Thoracic aorta (tissue), 2 donors: Measurements from ENCODE around the gene AURKAIP1. TPM values are rescaled to one million over a fixed set of nuclear protein-coding genes. Genes with fewer than 3 reads are reported as not detected.
A peak's percentile ranks its signal among the peaks of the same experiment; 100 is the strongest.

Experiments used
- ATAC-seq: fragments of 150-250 bp; one replicate; pipeline ENCODE4 v1.8.0; 2017; ENCODE audit warnings: low read depth; ENCODE audit not compliant: insufficient number of reproducible peaks, low FRiP score
- DNase-seq: peaks from one replicate; pipeline ENCODE4 v3.0.0-alpha.2; 2020; ENCODE audit warnings: low spot score
- H3K27ac ChIP-seq, 2 donors: fragments of 200-600 bp; sonication (generic); 1 replicate in 1 of 2; 2 replicates in 1 of 2; pipeline ENCODE4 v1.5.1; 2016; ENCODE audit warnings: mild to moderate bottlenecking in 2 of 2, moderate library complexity in 2 of 2
- H3K27me3 ChIP-seq: fragments of 200-600 bp; sonication (generic); replicated peaks from 2 replicates; pipeline ENCODE4 v1.6.0; 2016; ENCODE audit warnings: mild to moderate bottlenecking; ENCODE audit not compliant: insufficient read depth
- H3K36me3 ChIP-seq: fragments of 200-600 bp; sonication (generic); one replicate; pipeline ENCODE4 v1.5.1; 2016
- H3K4me1 ChIP-seq, 2 donors: fragments of 200-600 bp; sonication (generic); 1 replicate in 1 of 2; 2 replicates in 1 of 2; pipeline versions ENCODE4 v1.5.1 to v1.6.0; 2016; ENCODE audit warnings: low read depth in 2 of 2, mild to moderate bottlenecking in 1 of 2; ENCODE audit not compliant: control insufficient read depth in 1 of 2
- H3K4me3 ChIP-seq: fragments of 200-600 bp; sonication (generic); 2 replicates; pipeline ENCODE4 v1.5.1; 2016; ENCODE audit warnings: mild to moderate bottlenecking
- H3K9me3 ChIP-seq: fragments of 200-600 bp; sonication (generic); 2 replicates; pipeline ENCODE4 v1.5.1; 2016
- total RNA-seq, 2 donors: library from RNA; depleted of rRNA; stranded (reverse); fragments of >200 nt; gene quantifications; one replicate each; pipeline versions ENCODE4 v1.1.0 to v1.2.3, GENCODE V29; 2016
- TF ChIP-seq, protein P1 (sequence below): fragments of 200-600 bp; sonication (generic); IDR thresholded peaks from one replicate; pipeline ENCODE4 v1.5.1; 2019; ENCODE audit warnings: antibody characterized with exemption

AURKAIP1 gene
- total RNA-seq, 2 donors from 2014 or later, result 43.5 to 94.5 TPM

DNA sequence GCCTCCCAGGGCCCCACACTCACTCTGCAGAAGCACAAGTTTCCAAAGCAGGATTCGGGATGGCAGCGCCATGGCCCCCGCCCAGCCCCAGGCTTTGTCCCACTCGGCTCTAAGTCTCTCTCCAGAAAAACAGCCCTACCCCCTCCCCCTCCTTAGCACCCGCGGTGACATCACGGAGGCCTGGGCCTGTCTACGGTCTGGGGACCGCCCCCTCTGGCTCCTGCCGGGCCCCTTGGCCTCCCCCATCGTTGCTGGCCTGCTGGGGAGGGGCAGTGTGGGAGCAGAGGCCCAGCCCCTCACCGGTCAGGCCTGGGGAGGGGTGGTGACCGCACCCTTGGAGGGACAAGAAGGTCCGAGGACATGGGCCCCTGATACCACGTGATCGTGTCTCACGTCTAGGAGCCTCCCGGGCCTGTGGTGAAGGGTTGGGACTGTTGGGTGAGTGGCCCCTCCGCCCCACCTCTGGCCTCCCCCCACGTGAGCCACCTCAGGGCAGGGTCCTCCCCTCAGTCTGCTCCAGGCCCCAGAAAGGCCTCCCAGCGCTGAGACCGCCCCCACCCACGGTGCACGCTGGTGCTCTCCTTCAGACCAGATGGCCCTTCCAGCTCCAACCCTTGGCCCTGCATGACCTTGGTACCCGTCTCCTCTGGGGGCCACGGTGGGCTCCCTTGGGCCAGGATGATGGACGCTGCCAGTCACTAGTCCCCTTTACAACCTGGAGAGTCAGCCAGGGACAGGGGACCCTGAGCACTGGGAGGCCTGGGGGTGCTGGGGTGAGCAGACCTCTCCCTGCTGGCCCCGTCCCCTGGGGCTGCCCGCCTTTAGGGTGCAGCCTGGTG lies 16.4 kb downstream of the AURKAIP1 start, which contains the start of gene MXRA8:
Gene MXRA8, minus strand, starts transcription at position 123 of the 839 bp plus-strand sequence. Its CDS starts 51 bp downstream, at position 72.
- peak; percentile 37 for DNase-seq
- H3K4me3 ChIP-seq, result peak within 1 kb of the TSS; percentile 87
- H3K9me3 ChIP-seq, result no peaks in the 10 kb centered on the region
- H3K27ac ChIP-seq, result peak within 1 kb of the TSS; percentile 97 to 99
- peak; percentile 50 for ATAC-seq
- H3K27me3 ChIP-seq, result no peaks in the 10 kb centered on the region
- H3K36me3 ChIP-seq, result peaks cover 9% of the 10 kb centered on the region
- TF ChIP-seq, protein P1, sequence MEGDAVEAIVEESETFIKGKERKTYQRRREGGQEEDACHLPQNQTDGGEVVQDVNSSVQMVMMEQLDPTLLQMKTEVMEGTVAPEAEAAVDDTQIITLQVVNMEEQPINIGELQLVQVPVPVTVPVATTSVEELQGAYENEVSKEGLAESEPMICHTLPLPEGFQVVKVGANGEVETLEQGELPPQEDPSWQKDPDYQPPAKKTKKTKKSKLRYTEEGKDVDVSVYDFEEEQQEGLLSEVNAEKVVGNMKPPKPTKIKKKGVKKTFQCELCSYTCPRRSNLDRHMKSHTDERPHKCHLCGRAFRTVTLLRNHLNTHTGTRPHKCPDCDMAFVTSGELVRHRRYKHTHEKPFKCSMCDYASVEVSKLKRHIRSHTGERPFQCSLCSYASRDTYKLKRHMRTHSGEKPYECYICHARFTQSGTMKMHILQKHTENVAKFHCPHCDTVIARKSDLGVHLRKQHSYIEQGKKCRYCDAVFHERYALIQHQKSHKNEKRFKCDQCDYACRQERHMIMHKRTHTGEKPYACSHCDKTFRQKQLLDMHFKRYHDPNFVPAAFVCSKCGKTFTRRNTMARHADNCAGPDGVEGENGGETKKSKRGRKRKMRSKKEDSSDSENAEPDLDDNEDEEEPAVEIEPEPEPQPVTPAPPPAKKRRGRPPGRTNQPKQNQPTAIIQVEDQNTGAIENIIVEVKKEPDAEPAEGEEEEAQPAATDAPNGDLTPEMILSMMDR, result no peak
- H3K4me1 ChIP-seq, result peaks cover 32 to 63% of the 10 kb centered on the region in 2 donors

DNA sequence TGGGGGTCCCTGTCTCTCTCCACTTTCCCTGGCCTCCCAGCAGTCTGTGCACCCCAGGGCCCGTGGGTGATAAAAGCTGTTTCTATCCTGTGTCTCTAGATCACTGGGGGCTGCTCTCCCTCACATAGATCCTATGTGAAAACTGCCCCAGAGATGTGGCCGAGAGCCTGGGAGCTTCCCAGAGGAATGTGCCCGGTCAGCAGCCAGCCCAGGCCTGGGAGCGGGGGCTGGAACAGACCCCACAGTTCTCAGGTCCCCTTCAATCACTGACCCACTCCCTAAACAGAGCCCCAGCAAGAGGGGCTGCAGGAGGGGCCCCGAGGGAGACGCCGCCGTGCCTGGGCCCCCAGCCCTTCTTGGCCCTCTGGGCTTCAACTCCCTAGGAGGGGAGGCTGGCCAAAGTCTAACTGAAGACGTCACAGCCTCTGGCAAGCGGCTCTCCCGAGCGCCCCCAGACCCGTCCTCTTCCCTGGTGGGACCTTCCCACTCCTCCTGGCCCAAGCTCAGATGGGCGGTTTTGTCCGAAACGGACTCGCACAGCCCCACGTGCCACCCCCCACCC lies 17.1 kb downstream of the AURKAIP1 start:
- TF ChIP-seq, protein P1, result no peak
- Histone ChIP-seq H3K4me1 (peaks cover 32 to 70% of the 10 kb centered on the region in 2 donors), H3K27me3 (no peaks in the 10 kb centered on the region)

DNA sequence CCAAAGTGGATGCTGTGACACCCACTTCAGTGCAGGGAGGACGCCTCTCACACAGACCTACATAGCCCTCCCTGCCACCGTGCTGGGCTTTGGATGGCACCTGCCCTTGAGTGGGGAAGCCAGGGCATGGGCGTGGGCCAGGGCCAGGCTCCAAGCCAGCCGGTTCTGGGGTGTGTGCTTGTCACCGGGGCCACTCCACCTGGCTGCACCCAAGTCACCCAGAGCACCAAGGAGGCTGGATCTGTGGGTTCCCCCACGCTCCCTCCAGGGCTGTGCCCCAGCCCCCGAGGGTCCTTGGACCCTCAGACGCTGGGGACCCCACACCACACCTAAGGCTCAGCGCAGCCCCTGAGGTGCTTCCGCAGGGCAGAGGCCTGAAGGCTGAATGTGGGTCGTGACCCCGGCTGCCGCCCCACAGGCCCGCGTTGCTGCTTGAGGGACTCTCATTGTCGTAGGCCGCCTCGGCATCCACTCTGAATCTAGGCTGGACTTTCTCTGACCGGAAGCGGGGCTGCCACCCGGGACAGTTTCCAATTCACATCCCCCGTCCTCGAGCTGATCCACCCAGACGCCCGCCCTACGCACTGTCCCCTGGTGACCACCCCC lies 18.1 kb downstream of the AURKAIP1 start:
- H3K36me3 ChIP-seq, result peaks cover 12% of the 10 kb centered on the region
- peak overlapping the region; percentile 97 to 99 for H3K27ac ChIP-seq
- no peak for ATAC-seq
- H3K4me1 ChIP-seq, result peaks cover 32 to 74% of the 10 kb centered on the region in 2 donors
- peak overlapping the region; percentile 87 for H3K4me3 ChIP-seq
- DNase-seq, result no peak
- no peaks in the 10 kb centered on the region for H3K27me3 ChIP-seq
- TF ChIP-seq, protein P1, result no peak
- H3K9me3 ChIP-seq, result no peaks in the 10 kb centered on the region

More for the DNA sequence above, 17.1 kb downstream of the AURKAIP1 start:
- Histone ChIP-seq H3K27ac (peak overlapping the region; percentile 97 to 99), H3K9me3 (no peaks in the 10 kb centered on the region), H3K4me3 (peak overlapping the region; percentile 87), H3K36me3 (peaks cover 12% of the 10 kb centered on the region)
- ATAC-seq, result no peak
- DNase-seq, result no peak

DNA sequence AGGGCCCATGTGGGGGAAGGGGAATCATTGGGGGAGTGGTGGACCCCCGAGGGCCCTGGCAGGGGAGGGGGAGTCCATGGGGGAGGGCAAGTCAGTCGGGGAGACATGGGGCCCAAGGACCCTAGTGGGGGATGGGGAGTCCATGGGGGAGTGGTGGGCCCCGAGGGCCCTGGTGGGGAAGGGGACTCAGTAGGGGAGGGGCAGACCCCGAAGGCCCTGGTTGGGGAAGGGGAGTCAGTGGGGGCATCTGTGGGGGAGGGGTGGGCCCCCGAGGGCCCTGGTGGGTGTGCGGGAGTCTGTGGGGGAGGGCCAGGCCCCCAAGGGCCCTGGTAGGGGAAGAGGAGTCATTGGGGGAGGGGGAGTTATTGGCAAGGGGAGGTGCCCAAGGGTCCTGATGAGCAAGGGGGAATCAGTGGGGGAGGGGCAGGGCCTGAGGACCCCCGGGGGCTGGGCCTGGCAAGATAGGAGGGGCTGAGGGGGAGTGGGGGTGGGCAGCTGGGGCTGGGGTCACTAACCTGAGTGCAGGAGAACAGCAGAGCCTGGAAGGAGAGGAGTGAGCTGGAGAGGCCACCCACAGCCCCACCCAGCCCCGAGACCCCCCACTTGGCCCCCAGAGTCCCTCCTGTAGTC lies 18.7 kb downstream of the AURKAIP1 start:
- TF ChIP-seq, protein P1, result no peak
- Histone ChIP-seq H3K4me3 (peak overlapping the region; percentile 87), H3K36me3 (peaks cover 12% of the 10 kb centered on the region), H3K4me1 (peaks cover 37 to 74% of the 10 kb centered on the region in 2 donors), H3K9me3 (no peaks in the 10 kb centered on the region), H3K27me3 (no peaks in the 10 kb centered on the region), H3K27ac (peak overlapping the region; percentile 97 to 99)
- no peak for DNase-seq
- no peak for ATAC-seq
